NCI-H146 treated with DMSO at 0.1 percent for 48 hours (cell line): ENCODE data around the gene ZBTB32.
"Not testable (repeated sequence)": the region's sequence is repeated elsewhere in the genome, so short reads cannot be mapped to it uniquely, and the experiment has no call there.

Source experiments
- DNase-seq: peaks from one replicate; lab custom pipeline; 2025; ENCODE audit not compliant: unreplicated experiment; lab: John Stamatoyannopoulos, UW

ZBTB32 gene

GRCh38 chr19:35704218-35704617 is at the start of gene ZBTB32:
TSS of gene ZBTB32 (plus strand) at chr19:35704558. CDS start at chr19:35714627, 10,069 bp downstream.
- no peak for DNase-seq

- DNase-seq, result not testable (repeated sequence)
These were observed 49.5 kb upstream of the ZBTB32 start for GRCh38 chr19:35654828-35655227.

GRCh38 chr19:35655600-35655999 is 48.8 kb upstream of the ZBTB32 start:
- DNase-seq, result no peak

GRCh38 chr19:35656700-35657099 is 47.7 kb upstream of the ZBTB32 start:
- DNase-seq, result no peak

- DNase-seq, result no peak
These were observed 46.3 kb upstream of the ZBTB32 start for GRCh38 chr19:35657904-35658700.

- no peak for DNase-seq
These were observed 42.4 kb upstream of the ZBTB32 start for GRCh38 chr19:35661995-35662340.

- no peak for DNase-seq
These were observed 40.4 kb upstream of the ZBTB32 start for GRCh38 chr19:35663981-35664380.

- no peak for DNase-seq
These were observed 39.2 kb upstream of the ZBTB32 start for GRCh38 chr19:35665157-35665556.

- no peak for DNase-seq
These were observed 38.8 kb upstream of the ZBTB32 start for GRCh38 chr19:35665604-35666003.

- DNase-seq, result no peak
These were observed 38.0 kb upstream of the ZBTB32 start, which contains the start of gene UPK1A for GRCh38 chr19:35666251-35666913. TSS of gene UPK1A (plus strand) at chr19:35666517. CDS start at chr19:35666813, 296 bp downstream.

- no peak for DNase-seq
These were observed 34.8 kb upstream of the ZBTB32 start for GRCh38 chr19:35669566-35669965.

GRCh38 chr19:35669974-35670373 is 34.4 kb upstream of the ZBTB32 start:
- no peak for DNase-seq

GRCh38 chr19:35670686-35671085 is 33.7 kb upstream of the ZBTB32 start:
- no peak for DNase-seq

- peak; percentile 75 for DNase-seq
These were observed 32.5 kb upstream of the ZBTB32 start for GRCh38 chr19:35671818-35672217.

GRCh38 chr19:35673121-35673804 is 31.1 kb upstream of the ZBTB32 start:
- DNase-seq, result peak; percentile 43

- no peak for DNase-seq
These were observed 28.7 kb upstream of the ZBTB32 start for GRCh38 chr19:35675589-35676140.

GRCh38 chr19:35689836-35690235 is 14.5 kb upstream of the ZBTB32 start:
- DNase-seq, result no peak

GRCh38 chr19:35691106-35691505 is 13.3 kb upstream of the ZBTB32 start:
- DNase-seq, result not testable (repeated sequence)

GRCh38 chr19:35692010-35692409 is 12.3 kb upstream of the ZBTB32 start:
- no peak for DNase-seq

GRCh38 chr19:35693422-35693821 is 10.9 kb upstream of the ZBTB32 start:
- no peak for DNase-seq

GRCh38 chr19:35693835-35694599 is 10.3 kb upstream of the ZBTB32 start:
- peak; percentile 82 for DNase-seq
